HG02759 (cell line): Measurements from ENCODE around the gene PELO.
"Not testable (repeated sequence)": the region's sequence is repeated elsewhere in the genome, so short reads cannot be mapped to it uniquely, and the experiment has no call there.

Source experiments
- ATAC-seq: cut with Tn5 transposase; IDR thresholded peaks from one replicate; pipeline ENCODE4 v1.9.1; 2021; ENCODE audit warnings: mild to moderate bottlenecking, moderate library complexity; ENCODE audit not compliant: unreplicated experiment

PELO gene

DNA sequence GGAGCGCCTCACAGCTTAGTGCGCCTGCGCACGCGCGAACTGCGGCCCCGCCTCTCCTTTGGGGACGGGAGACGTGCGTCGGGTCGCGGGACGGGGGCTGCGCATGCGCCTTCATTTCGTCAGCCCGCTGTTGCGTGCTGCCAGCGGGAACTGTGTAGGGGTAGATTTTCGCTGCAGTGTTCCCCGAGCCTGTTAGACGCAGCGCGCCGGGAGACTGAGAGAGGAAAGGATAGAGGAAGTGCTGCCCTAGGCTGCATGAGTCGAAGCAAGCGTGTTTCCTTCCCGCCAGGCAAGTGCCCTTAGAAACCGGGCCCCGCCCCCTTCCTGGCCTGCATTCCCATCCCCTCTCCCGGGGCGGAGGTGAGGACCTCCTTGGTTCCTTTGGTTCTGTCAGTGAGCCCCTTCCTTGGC is 12.3 kb downstream of the PELO start:
- peak; percentile 92 for ATAC-seq

DNA sequence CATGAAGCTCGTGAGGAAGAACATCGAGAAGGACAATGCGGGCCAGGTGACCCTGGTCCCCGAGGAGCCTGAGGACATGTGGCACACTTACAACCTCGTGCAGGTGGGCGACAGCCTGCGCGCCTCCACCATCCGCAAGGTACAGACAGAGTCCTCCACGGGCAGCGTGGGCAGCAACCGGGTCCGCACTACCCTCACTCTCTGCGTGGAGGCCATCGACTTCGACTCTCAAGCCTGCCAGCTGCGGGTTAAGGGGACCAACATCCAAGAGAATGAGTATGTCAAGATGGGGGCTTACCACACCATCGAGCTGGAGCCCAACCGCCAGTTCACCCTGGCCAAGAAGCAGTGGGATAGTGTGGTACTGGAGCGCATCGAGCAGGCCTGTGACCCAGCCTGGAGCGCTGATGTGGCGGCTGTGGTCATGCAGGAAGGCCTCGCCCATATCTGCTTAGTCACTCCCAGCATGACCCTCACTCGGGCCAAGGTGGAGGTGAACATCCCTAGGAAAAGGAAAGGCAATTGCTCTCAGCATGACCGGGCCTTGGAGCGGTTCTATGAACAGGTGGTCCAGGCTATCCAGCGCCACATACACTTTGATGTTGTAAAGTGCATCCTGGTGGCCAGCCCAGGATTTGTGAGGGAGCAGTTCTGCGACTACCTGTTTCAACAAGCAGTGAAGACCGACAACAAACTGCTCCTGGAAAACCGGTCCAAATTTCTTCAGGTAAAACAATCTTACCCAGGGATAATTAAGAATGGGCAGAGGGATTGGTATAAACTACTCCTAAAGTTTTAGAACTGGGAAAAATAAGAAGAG is 12.9 kb downstream of the PELO start:
- ATAC-seq: peak; percentile 37

DNA sequence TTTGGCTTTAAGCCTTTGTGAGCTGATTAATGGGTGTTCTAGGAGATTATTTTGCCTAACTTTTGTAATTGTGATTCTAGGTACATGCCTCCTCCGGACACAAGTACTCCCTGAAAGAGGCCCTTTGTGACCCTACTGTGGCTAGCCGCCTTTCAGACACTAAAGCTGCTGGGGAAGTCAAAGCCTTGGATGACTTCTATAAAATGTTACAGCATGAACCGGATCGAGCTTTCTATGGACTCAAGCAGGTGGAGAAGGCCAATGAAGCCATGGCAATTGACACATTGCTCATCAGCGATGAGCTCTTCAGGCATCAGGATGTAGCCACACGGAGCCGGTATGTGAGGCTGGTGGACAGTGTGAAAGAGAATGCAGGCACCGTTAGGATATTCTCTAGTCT is 13.6 kb downstream of the PELO start:
- ATAC-seq: no peak

DNA sequence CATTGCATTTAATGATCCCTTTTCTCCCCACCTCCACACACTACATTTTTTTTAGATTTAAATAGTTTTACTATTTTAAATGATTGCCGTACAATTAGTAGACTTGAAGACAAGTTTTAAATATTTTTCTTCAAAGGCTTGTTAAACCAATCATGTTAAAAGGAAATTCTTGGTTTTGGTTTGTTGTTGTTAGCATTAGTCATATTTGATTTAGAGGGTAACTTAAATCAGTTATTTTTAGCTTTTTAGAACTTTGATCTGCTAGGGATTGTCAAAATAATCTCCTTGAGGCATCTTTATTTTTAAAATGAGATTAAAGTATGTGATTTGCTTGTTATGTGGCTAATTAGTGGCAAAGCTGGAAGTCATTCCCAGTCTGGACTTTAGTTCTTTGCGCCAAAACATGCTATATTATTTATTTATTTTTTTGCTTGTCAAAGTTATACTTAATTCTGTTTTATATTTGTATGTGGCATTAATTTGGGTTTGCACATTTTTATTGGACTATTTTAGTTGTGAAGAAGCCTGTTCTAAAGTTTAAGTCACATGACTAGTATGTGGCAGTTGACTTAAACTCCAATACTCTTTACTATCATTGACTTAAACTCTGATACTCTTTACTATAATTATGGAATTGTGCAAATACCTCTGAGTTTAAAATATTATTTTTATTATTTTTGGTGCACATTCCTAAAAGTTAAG is 14.7 kb downstream of the PELO start:
- no peak for ATAC-seq

DNA sequence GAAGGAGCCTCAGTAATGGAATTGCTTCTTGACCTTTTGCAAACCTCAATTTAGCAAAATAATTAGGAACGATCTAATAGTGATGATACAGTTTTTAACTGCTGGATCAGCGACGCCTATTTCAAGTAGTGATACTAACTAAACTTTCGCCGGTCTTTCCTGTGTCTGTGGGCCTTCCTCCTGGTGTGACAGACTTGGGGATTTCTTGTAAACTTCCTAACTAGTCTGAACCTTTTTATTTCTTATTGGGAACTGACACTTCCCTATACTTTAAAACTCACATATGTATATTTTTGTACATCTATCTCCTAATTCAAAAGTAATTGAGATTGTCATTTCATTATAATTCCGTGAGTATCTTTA is 15.2 kb downstream of the PELO start:
- no peak for ATAC-seq

DNA sequence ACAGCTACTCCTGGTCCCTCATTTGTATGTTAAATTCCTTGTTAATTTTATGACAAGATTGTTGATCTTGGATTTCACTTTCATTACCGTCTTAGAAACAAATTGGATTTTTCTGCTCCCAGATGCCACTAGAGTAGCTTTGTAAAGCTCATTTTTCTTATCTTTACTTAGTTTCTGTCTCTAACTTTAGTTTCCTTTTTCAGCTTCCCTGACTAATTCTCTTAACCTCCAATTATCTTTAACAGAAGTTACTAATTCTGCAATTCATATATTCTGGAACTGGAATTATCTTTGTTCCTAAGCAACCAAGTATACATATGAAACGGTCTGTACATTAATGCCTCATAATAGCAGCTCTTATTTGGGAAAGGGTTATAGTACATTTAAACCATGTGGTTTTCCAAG is 16.7 kb downstream of the PELO start:
- no peak for ATAC-seq

DNA sequence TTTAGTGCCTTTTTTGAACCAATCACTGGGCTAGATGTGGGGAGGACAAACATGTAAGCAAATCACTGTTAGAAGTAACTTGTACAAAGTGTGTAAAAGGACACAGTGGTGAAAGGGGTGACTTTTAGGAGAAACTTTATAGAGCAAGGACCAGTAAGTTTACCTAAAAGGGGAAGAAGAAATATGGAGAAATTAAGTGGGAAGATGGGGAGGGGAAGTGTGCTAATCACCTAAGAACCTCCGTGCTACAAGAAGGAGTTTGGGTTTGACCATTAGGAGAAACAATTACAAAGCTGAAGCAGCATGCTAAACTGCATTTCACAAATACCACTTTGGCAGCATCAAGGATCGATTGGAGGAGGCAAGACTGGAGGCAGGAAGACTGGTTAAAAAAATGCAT is 17.3 kb downstream of the PELO start:
- no peak for ATAC-seq

DNA sequence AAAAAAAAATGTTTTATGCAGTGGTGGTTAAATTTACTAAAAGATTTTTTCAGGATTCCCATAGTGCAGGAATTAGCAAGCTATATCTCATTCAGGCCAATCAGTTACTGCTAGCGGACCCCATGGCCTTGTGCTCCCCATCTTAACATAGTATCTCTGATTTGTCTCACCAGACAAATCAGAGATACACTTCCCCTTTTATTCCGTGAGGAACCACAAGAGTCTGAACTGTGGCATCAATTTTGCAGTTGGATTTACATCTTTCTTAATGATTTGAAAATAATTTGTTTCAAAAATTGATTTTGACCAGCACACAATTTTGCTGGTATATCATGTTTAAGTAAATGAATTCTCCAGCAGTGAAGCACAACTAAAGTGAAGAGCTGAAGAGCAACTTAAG is 17.9 kb downstream of the PELO start:
- no peak for ATAC-seq

DNA sequence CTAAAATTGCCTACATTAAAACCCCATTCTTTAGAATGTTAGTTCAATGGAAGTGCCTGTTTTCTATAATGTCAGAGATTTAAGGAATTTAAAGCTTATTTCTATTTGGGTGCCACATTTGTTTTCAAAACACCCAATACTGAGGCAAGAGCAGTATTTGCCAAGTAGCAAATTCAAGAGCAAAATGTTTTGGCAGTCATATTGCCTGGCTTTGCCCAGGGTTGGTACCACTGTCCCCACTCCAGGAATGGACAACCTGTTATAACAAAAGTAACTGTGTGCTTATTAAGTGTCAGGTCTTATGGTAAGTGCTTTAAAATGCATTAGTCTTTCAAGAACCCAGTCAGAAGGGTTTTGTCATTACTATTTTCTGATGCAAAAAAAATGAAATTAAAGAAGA is 19.3 kb downstream of the PELO start:
- no peak for ATAC-seq

DNA sequence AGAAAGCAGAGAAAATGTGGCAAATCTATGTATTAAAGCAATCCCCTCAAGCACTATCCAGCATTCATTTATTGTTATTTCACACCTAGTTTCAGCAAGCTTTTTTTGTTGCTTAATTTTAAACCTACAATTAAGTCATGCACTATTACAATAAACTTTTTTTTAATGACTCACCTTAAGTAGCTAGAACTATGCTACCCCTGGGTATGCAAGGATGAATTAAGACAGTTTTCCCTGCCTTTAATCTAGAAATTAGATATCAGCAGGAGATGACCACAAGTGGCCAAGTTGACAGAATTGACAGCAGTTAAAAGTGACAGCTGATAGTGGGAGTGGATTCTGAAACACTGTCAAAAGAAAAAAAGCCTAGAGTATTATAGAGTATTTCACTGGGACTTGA is 20.0 kb downstream of the PELO start:
- no peak for ATAC-seq

DNA sequence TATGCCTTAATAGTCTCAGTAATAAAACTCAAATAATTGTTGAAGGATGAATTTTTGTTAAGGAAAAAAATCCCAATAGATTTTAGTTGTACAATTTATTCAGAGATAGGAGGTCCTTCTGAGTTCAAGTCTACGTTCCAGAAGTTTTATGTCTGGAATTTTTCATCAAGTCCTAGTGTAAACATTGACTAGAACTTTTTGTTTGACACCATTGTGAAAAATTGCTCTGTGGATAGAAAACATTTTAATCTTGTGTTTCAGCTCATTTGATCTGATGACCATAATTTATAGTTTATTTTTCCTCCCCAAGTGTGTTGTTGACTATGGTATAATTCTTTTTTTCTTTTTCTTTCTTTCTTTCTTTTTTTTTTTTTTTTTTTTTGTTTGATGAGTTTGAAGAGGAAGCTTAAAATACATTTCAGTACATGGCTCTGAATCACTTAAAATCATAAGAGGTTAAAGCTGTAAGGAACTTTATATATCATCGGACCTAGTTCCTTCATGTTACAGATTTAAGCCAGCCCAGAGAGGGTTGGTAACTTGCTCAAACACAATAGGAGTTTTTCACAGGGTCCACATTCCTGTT is 20.7 kb downstream of the PELO start:
- no peak for ATAC-seq

DNA sequence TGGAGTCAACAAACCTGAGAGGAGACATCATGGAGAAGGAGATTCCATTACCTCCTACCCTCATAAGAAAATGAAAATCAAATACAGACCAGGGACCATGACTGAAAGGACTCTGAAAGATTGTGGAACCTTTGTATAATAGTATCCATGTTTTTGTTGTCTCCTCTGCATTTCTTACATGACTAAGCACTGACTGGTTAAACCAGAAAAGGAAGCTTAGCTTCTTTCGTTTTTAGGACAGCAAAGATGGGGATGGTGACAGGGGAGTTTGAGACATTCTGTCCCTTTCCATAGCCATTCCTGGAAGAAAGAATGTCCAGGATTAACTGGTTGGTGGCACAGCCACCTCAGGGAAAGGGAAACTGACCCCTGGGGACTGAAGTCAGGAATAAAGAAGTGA is 22.2 kb downstream of the PELO start:
- ATAC-seq: no peak

DNA sequence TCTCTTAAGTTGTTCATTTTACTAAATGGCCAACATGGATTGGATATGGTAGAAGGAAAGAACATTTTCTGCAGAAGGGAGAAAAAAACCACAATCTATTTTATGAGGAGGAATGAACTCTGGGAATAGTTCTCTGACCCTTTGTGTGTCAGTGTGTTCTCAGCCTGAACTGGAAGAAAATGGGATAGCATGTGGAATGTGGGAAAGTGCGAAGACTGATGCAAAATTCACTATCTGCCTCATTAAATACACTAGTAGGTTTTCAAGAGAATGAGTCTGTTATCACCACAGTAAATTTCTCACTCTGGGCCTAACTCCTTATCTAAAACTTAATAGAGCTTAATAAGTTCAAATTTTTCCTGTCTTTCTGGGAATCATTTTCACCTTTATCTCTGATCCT is 22.7 kb downstream of the PELO start:
- ATAC-seq: no peak

DNA sequence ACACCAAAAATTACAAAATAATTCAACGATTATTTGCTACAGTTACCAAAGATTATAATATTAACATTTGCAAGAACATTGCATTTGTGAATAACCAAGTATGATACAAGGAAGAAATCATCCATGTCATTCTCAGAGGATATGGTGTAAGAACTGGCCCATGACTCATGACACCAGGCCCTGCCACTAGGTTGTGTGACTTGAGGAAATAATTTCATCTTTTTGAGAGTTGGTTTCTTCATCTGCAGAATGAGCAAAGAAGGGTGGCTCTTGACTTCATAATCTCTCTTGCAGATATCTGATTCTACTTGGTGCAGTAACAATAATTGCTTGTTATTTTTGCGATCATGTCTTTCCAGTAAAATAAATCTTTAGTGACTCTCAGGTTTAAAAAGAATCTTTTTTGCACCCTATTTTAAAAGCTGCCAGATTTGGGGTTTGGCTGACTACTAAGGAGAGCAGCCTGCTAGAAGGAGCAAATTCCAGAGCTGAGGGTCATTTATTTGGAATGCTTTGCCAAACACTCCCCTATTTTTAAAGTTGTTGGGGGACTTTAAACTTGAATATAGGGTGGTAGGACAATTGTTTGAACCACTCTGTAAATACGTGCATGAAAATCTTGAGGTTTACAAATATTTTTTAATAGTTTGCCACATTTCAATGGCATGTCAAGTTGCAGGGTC is 23.5 kb downstream of the PELO start:
- no peak for ATAC-seq

DNA sequence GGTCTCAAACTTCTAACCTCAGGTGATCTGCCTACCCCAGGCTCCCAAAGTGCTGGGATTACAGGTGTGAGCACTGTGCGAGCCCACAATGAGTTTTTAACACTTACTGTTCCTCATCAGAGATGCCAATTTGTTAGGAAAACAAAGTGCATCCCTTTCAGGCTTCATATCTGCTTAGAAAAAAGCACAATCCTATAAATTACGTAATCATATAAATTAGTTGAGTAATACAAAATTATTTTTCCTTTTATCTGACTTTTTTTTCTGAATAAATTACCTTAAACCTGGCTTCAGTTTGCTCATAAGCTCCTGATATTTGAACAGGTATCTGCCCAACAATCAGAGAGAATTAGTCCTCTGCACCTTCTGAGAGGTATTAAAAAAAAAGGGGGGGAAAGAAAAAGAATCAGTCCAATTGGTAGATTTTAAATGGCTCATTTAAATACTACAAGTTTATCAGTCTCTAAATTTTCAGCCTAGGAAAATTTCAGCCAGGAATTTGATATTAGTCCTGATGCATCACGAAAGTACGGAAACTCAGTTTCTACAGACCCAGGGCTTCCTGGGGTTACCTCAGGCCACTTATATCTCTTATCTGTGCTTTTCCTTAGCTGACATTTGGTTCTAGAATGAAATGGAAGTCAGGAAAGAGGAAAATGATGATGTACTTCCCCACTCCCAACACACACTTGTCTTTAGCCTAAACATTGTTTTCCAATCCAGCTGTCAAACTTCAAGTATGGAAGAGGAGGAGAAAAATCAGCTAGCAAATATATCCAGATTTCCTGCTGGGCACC is 26.8 kb downstream of the PELO start:
- no peak for ATAC-seq

DNA sequence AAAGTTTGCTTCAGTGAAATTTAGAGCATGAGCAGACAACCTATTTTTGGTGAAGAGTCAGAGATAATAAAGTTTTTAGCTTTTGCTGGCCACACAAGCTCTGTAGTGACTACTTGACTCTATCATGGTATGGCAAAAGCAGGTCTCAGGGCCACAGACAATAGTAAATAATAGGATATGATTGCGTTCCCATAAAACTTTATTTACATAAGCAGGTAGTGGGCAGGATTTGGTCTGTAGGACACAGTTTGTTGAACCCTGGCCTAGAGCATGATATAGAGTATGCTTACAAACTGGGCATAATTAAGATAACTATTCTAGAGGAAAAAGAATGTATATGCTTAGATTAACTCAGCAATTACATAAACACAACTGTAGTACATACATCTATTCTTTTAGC is 30.1 kb downstream of the PELO start:
- ATAC-seq: no peak

DNA sequence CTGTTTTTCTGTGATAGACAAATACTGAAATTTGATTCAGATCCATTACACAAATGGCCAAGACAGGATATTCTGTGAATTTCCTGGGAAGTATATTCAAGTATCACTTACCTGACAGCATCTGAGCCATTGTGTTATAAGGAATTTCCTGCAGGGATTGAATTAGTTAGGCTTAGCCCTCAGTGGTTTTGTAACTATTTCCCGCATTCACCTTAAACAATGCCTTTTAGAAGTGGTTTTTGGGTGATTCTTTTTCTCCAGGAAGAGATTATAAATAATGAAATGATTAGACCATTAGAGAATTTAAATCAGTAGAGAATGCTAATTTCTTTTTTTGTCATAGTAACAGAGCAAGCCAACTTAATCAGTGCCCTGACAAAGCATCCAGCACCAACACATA is 30.6 kb downstream of the PELO start:
- ATAC-seq: no peak

DNA sequence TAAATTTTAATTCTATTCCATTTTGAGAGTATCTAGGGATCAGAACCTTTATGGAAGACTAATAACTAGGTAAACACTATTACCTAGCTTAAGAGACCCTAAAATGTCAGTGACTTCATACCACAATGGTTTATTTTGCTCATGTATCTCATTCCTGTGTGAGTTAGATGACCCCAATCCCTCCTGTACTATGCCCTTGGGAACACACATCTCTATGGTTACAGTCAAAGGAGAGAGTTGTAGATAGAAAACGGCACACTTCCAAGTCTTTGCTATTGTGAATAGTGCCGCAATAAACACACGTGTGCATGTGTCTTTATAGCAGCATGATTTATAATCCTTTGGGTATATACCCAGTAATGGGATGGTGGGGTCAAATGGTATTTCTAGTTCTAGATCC is 31.1 kb downstream of the PELO start:
- not testable (repeated sequence) for ATAC-seq

DNA sequence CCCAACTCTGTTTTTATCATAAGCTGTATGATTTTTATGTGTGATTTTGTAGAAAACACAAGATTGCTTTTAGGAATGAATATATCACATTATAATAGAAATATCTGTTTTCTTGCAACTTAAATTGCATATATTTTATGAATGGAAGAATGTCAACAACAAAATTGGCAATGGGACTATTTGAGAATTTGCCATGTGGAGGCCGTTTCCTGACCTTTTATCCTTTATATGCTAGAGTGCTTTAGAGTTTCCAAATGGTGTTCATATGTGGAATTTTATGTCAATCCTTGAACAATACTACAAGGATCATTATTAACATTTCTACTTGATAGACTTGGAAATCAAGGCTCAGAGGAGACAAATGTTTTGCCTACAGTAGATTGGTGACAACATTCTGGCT is 34.2 kb downstream of the PELO start:
- no peak for ATAC-seq

DNA sequence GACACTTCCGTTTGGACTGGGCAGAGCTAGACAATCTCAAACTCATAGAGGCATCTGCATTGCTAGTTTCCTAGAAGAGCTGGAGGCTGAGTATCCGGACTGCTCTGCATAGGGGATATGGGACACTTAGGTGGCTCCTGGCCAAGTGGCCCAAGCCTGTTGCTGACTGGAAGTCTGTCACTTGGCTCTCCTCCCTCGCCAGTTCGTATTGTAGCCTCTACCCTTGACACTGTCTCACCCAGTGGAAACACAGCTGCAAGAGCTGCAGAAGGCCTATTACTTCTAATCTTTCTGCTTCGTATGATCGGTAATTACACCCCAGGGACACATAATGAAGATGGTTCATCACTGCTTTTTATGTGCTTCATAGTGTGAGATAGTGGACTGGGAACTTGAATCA is 34.7 kb downstream of the PELO start:
- ATAC-seq: no peak

DNA sequence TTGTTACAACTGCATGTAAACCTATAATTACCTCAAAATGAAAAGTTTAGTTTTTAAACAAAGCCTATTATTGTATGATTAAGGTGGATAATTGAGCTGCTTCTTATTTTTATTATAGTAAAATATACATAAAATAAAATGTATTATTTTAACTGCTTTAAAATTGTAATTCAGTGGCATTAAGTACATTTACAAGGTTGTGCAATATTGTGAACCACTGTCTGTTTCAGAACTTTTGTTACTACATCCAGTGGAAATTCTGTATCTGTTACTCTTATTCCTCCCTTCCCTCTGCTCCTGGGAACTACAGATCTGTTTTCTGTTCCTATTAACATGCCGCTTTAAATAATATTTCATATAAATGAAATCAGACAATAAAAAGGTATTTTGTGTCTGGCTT is 37.1 kb downstream of the PELO start:
- no peak for ATAC-seq
